ENCODE data around the gene NSG1.
"Not testable (repeated sequence)": the region's sequence is repeated elsewhere in the genome, so short reads cannot be mapped to it uniquely, and the experiment has no call there.

NSG1 gene

DNA sequence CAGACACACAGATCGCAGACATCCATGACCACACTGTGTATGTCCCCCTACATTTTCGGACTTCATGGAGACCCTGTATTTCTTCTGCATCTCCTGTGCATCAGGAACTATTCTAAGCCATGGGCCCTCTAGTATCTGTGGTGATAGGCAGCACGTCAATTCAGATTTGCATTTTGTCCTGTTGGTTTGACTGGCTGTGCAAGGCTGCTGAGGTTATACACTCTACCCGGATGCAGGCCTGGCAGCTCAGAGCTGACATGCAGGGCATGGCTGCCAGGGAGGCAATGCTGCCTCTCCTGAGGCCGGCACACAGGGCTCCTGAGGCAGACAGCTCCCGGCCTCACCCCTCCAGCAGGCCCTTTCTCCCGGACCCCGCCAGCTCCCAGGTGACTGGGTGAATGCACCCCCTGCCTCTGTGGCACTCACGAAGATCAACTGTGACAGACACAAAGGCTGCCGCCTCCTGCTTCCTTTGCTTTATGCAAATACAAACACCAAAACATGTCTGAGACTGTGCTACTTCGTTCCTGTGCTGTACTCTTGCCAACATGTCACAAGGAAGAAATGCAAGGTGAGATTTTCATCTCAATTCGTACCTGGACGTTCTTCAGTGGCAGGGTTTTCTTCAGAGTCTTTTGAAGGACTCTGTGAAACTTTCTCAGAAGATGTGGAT lies 51.0 kb downstream of the NSG1 start:
- no peak for DNase-seq

DNA sequence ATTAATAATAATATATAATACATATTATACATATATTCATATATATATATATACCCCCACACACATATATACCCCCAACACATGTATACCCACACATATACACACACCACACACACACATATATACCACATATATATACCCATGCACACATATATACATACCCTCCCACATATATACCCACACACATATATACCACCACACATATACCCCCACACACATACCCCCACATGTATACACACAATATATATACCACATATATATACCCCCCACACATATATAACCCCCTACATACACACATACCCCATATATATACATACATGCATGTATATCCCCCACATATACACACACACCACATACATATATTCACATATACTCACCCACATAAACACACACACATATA lies 52.0 kb downstream of the NSG1 start:
- no peak for DNase-seq

DNA sequence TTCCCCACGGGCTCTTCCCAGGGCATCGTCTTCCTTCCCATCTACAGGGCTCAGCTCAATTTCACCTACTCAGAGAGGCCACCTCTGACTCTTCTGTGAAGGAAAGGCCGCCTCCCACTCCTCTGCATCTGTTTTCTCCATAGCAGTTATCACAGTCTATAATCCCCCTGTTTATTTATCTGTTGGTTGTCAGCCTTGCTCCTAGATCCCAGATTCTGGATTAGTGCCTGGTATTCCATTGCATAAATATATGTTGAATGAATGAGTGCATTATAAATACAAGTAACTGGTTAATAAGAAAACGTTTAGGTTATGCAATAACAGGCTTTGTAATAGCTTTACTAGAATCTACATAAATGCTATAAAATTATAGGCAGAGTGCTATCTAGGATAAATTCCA lies 52.9 kb downstream of the NSG1 start:
- DNase-seq, result no peak

DNA sequence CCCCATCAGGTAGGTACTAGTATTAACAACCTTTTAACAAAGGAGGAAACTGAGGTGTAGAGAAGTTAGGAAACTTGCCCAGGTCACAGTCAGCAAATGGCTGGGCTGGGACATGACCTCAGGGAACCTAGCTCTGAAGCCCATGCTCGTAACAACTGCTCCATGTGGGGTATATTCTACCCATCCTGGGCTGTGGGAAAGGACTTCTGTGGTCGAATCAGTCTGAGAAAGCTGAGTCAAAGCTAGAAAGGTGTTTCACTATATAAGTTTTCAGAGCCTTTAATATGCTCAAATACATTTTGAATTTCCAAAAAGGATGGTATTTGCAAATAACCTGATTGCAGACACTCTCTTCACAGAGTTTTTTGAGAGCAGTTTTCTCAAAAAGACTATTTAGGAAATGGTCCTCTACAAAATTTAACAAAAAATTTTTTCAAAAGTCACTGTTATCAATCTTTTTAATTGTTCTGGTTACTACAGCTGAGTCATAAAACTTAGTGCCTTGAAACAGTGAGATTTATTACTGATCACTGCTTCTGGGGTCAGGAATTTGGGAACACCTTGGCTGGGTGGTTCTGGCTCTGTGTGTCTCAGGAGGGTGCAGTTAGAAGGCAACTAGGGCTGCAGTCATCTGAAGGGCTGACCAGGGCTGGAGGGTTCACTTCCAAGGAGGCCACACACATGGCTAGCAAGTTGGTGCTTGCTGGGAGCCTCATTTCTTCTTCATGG lies 53.6 kb downstream of the NSG1 start:
- no peak for DNase-seq

DNA sequence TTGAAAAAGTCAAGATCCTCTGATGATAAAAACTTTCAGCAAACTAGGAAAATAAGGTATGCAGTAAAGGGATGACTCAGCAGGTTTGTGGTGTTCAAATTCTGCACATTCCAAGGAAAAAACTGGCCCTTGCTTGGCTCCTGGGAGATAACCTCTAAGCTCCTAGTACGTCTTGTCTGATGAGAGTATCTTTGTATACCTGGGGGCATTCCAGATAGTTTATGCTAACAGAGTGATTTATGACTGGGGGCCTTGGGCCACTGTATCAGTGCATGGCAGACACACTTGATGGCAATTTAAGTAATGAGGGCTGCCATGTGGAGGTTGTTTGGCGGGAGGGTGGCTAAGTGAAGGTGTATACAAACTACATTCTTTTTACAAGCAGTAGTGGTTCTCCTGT lies 56.9 kb downstream of the NSG1 start:
- no peak for DNase-seq

DNA sequence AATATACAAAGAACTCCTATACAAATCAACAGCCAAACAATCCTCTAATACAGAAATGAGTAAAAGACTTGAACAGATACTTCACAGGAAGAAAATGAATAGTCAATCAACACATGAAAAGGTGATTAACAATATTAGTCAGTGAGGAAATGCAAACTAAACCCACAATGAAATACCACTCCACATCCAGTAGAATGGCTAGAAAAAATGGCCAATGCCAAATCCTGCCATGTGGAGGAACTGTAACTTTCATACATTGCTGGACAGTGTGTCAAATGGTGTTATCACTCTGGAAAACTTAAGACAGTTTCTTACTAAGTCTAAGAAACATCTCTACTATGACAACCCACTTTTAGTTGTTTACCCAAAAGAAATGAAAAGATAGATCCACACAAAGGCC lies 59.5 kb downstream of the NSG1 start:
- DNase-seq, result no peak

GRCh38 chr4:4455210-4455865 lies 68.4 kb downstream of the NSG1 start:
- no peak for DNase-seq

- no peak for DNase-seq
Measured at GRCh38 chr4:4456351-4456750, 69.4 kb downstream of the NSG1 start.

GRCh38 chr4:4456816-4457578 lies 70.1 kb downstream of the NSG1 start:
- no peak for DNase-seq

- DNase-seq, result no peak
Measured at GRCh38 chr4:4457803-4458553, 71.1 kb downstream of the NSG1 start.

DNA sequence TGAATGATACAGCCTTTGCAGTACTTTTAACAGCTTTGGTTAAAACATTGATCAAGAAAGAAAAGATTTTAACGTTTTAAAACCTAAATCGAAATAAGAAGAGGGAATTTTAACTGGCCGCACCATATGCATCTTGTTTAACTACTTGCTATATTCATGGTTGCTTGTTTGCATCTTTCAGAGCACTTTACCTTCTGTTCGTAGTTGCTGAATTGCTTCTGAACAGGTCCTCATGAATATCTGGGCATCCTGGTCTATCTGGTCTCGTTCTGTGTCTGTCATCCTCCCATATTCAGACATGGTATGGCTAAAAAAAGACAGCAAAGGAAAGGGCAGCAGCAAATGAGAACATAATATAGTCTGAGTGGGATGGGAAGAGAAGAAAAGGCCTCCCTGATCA lies 72.3 kb downstream of the NSG1 start:
- DNase-seq, result no peak

DNA sequence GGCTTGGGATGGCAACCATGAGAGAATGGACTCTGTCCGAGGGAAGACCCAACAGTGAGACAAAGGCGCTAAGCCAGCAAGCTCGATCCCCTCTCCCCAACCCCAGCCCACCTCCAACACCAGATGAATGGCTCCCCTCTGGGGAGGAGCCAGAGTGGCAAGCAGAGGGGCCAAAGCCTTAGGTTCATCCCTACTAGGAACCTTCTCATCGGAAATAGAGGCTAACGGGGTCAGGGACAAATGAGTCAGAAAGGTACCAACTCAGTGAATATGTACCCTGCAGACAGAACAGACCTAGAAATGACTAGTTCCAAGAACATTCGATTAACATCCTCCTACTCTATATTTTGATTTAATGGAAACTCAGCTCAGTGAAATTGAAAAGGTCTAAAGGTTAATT lies 73.9 kb downstream of the NSG1 start:
- DNase-seq, result peak; percentile 4 to 5

GRCh38 chr4:4461178-4461577 lies 74.3 kb downstream of the NSG1 start:
- no peak for DNase-seq

- peak; percentile 40 to 42 for DNase-seq
Measured at GRCh38 chr4:4461850-4462249, 74.9 kb downstream of the NSG1 start.

- no peak for DNase-seq
Measured at GRCh38 chr4:4462970-4463369, 76.1 kb downstream of the NSG1 start.

GRCh38 chr4:4465238-4465637 lies 78.3 kb downstream of the NSG1 start:
- not testable (repeated sequence) for DNase-seq

Measured in activated CD4-positive, alpha-beta T cell treated with anti-CD3 and anti-CD28 coated beads, Interleukin-2, amount 50 U/mL, for 4 hours (primary cell).